Measurements from ENCODE around the gene DUSP7. TPM values are rescaled to one million over a fixed set of nuclear protein-coding genes. Genes with fewer than 3 reads are reported as not detected.

The DUSP7 gene
- total RNA-seq, 4 donors from 2014 or later, result 10.2 to 18.1 (median 14.7) TPM

DNA sequence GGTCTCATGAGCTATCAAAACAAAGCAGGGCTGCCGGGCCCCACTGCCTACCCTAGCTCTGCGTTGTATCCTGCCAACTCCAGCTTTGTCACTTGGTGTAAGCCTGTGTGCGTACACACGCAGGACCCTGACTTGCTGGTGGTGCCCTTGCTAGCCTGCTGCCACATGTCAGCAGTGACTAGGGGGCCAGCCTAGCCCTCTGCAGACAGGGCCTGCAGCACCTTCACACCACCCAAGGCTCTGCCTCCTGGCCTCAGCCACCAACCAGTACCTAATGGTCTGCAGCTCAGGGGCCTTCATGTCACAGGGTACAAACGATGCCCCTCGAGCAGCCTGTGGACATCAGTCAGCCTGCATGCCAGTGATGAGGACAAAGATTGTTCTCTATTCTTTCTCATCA lies 30.1 kb upstream of the DUSP7 start:
- Histone ChIP-seq H3K9me3 (no peaks in the 10 kb centered on the region), H3K4me1 (peaks cover 0 to 48% (median 9%) of the 10 kb centered on the region in 3 donors), H3K27ac (no peak overlapping the region), H3K4me3 (no peak overlapping the region), H3K27me3 (no peaks in the 10 kb centered on the region), H3K36me3 (no peaks in the 10 kb centered on the region)
- no peak for TF ChIP-seq POLR2AphosphoS5 (IDR thresholded peaks at IDR 0.05)
- TF ChIP-seq, protein P1, sequence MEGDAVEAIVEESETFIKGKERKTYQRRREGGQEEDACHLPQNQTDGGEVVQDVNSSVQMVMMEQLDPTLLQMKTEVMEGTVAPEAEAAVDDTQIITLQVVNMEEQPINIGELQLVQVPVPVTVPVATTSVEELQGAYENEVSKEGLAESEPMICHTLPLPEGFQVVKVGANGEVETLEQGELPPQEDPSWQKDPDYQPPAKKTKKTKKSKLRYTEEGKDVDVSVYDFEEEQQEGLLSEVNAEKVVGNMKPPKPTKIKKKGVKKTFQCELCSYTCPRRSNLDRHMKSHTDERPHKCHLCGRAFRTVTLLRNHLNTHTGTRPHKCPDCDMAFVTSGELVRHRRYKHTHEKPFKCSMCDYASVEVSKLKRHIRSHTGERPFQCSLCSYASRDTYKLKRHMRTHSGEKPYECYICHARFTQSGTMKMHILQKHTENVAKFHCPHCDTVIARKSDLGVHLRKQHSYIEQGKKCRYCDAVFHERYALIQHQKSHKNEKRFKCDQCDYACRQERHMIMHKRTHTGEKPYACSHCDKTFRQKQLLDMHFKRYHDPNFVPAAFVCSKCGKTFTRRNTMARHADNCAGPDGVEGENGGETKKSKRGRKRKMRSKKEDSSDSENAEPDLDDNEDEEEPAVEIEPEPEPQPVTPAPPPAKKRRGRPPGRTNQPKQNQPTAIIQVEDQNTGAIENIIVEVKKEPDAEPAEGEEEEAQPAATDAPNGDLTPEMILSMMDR (IDR thresholded peaks at IDR 0.05), result no peak
- no peak for TF ChIP-seq EP300 (IDR thresholded peaks at IDR 0.05)
- TF ChIP-seq POLR2A (IDR thresholded peaks at IDR 0.05), result no peak
- 100% methylated on average over 1 of the region's 6 CpGs; no CpG with 5 or more reads in 1 of the 2 donors for WGBS, 2 donors (ENCODE audit: low coverage in 1 of 2)
- no peak for ATAC-seq

DNA sequence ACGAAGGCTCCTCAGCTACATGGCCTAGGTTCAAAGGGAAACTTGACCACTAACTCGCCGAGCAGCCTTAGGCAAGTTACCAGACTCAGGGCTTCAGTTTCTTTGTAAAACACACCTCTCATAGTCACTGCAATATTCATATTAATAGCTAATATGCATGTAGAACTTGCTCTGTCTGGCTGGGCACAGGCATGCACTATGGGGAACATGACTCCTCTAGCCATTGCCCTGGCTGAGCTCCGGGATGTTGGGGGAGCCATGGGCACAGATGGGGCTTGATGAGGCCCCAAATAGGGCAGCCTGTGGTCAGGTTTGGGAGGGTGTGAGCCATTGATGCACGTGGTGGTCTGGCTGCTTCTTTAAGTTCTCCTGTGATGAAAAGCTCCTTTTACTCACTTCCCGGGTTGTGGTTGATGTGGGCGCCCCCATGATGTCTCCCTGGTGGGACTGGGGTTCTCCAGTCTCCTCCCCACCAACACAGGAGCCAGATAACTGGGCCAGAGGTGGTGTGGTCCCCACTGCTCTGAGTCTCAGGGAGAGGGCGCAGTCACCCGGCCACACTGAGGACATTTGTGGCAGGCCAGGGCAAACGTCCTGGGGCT lies 29.4 kb upstream of the DUSP7 start:
- TF ChIP-seq POLR2AphosphoS5 (IDR thresholded peaks at IDR 0.05) (no peak), EP300 (IDR thresholded peaks at IDR 0.05) (no peak)
- TF ChIP-seq, protein P1 (IDR thresholded peaks at IDR 0.05), result no peak
- no CpG with 5 or more reads among the region's 10 CpGs for WGBS, 2 donors (ENCODE audit: low coverage in 1 of 2)

DNA sequence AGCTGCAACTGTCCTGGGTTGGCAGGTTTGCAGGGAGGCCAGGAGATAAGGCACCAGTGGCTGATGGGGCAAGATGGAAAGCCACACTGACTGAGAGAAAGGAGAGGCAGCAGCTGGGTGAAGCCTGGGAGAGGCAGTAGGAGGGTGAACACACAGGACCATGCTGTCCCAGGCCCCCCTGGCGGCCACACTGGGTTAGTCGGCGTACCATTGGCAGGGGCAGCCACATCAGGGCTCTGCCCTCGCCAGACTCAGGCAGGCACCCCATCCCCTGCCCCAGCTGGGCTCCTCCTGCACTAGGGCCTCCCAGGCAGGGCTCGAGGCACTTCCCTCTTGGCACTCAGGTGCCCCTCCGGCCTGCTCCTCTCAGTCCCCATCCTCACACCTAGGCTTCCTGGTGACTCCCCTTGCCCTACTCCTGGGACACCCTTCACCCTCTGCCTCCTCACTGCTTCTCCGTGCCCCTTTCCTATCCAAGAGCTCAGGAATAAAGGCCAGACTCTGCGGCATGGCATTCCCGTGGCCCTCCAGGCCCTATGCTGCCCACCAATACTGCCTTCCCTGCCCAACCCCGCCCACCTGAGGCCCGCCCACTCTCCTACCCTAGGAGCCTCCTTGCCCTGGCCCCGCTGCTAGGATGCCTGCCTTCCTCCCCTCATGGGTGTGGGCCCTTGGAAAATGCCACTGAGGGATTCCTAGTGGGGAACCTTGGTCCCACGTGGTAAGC lies 28.7 kb upstream of the DUSP7 start:
- Histone ChIP-seq H3K36me3 (no peaks in the 10 kb centered on the region), H3K4me1 (peaks cover 0 to 35% (median 9%) of the 10 kb centered on the region in 3 donors), H3K27me3 (no peaks in the 10 kb centered on the region), H3K9me3 (no peaks in the 10 kb centered on the region), H3K27ac (no peak overlapping the region), H3K4me3 (no peak overlapping the region)
- WGBS, 2 donors (ENCODE audit: low coverage in 1 of 2), result 80 to 85% methylated on average over 3 to 4 of the region's 13 CpGs
- no peak for ATAC-seq
- no peak for TF ChIP-seq POLR2A (IDR thresholded peaks at IDR 0.05)
- no peak for TF ChIP-seq EP300 (IDR thresholded peaks at IDR 0.05)
- TF ChIP-seq, protein P1 (IDR thresholded peaks at IDR 0.05), result no peak
- TF ChIP-seq POLR2AphosphoS5 (IDR thresholded peaks at IDR 0.05), result no peak

More for the DNA sequence above, 29.4 kb upstream of the DUSP7 start:
- Histone ChIP-seq H3K9me3 (no peaks in the 10 kb centered on the region), H3K36me3 (no peaks in the 10 kb centered on the region), H3K4me1 (peaks cover 0 to 41% (median 9%) of the 10 kb centered on the region in 3 donors), H3K27me3 (no peaks in the 10 kb centered on the region), H3K4me3 (no peak overlapping the region), H3K27ac (no peak overlapping the region)
- ATAC-seq, result no peak

DNA sequence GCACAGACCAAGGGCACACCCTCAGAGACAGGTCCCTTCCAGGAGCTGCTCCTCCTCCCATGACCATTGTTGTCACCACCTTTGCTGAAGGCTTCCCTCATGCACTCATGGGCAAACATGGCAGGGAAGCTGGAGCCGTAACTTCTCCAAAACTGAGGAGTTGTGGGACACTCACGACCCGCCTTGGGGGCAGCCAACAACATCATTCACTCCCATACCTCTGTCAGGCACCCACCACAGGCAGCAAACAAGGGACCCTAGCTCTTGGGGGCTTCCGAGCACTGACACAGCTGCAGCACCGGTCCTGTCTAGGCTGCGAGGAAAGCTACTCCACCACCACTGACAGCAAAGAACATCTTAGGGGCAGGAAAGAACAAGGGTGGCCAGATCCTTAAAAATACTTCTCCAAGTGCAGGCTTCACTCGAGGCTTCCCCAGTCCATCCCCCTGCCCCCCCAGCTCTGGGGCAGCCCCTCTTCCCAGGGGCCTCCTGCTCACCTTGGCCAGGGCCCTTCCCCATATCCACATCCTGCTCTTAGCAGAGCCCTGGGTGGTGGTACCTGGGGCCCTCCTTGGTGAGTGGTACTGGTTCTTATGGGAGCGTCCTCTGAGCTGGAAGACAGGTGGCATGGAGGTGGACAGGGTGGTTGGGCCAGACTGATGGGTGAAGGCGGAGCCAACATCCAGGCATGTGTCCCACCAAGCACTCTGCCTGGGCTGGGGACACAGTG lies 28.0 kb upstream of the DUSP7 start:
- Histone ChIP-seq H3K36me3 (no peaks in the 10 kb centered on the region), H3K9me3 (no peaks in the 10 kb centered on the region), H3K4me1 (peaks cover 0 to 27% (median 9%) of the 10 kb centered on the region in 3 donors), H3K27ac (no peak overlapping the region), H3K4me3 (no peak overlapping the region), H3K27me3 (no peaks in the 10 kb centered on the region)
- TF ChIP-seq EP300 (IDR thresholded peaks at IDR 0.05) (no peak), POLR2A (IDR thresholded peaks at IDR 0.05) (no peak), POLR2AphosphoS5 (IDR thresholded peaks at IDR 0.05) (no peak)
- TF ChIP-seq, protein P1 (IDR thresholded peaks at IDR 0.05), result no peak
- WGBS, 2 donors (ENCODE audit: low coverage in 1 of 2), result no CpG with 5 or more reads among the region's 9 CpGs
- no peak for ATAC-seq

All from gastroesophageal sphincter (tissue), 4 donors.